HepG2 (cell line): ENCODE measurements around the gene ACTR3.

Experiments used
- CBX1 ChIP-seq: IDR thresholded peaks from one replicate; pipeline ENCODE4 v1.6.1; 2016; ENCODE audit warnings: antibody characterized with exemption, low read depth
- IKZF1 ChIP-seq: fragments of 450-650 bp; IDR thresholded peaks from 2 replicates; pipeline ENCODE4 v1.7.1; 2016
- RAD21 ChIP-seq: fragments of 450-650 bp; formaldehyde crosslinking; IDR thresholded peaks from 2 replicates; pipeline ENCODE4 v1.5.0; 2020; ENCODE audit warnings: mild to moderate bottlenecking
- RXRA ChIP-seq: sonication (generic); formaldehyde crosslinking; IDR thresholded peaks from 2 replicates; pipeline ENCODE4 v1.5.1; 2020; ENCODE audit warnings: missing genetic modification reagents
- TAF1 ChIP-seq: sonication (generic); formaldehyde crosslinking; IDR thresholded peaks from 2 replicates; pipeline ENCODE4 v1.4.0; 2020; ENCODE audit warnings: missing genetic modification reagents
- TF ChIP-seq, protein P1 (sequence below): IDR thresholded peaks from 2 replicates; pipeline ENCODE4 v1.6.1; 2012; ENCODE audit warnings: inconsistent platforms
- TF ChIP-seq, protein P2 (sequence below): sonication (generic); formaldehyde crosslinking; IDR thresholded peaks from 2 replicates; pipeline ENCODE4; 2020; ENCODE audit warnings: missing genetic modification reagents, mild to moderate bottlenecking, borderline replicate concordance
- TF ChIP-seq, protein P3 (sequence below): sonication (generic); formaldehyde crosslinking; IDR thresholded peaks from 2 replicates; pipeline ENCODE4 v1.5.1; 2020; ENCODE audit warnings: missing genetic modification reagents, mild to moderate bottlenecking, borderline replicate concordance
- TF ChIP-seq, protein P4 (sequence below): sonication (generic); formaldehyde crosslinking; conservative IDR thresholded peaks from 2 replicates; pipeline ENCODE4 v1.8.1; 2023; ENCODE audit warnings: missing genetic modification reagents
- TF ChIP-seq, protein P5 (sequence below): sonication (generic); formaldehyde crosslinking; IDR thresholded peaks from 2 replicates; pipeline ENCODE4 v1.5.0; 2020; ENCODE audit warnings: mild to moderate bottlenecking, missing genetic modification reagents, moderate library complexity
- TF ChIP-seq, protein P6 (sequence below): IDR thresholded peaks from 2 replicates; pipeline ENCODE4 v1.6.1; 2016
- TF ChIP-seq, protein P7 (sequence below): sonication (generic); formaldehyde crosslinking; IDR thresholded peaks from 2 replicates; pipeline ENCODE4 v1.4.0; 2020; ENCODE audit warnings: missing genetic modification reagents, mild to moderate bottlenecking, borderline replicate concordance

DNA sequence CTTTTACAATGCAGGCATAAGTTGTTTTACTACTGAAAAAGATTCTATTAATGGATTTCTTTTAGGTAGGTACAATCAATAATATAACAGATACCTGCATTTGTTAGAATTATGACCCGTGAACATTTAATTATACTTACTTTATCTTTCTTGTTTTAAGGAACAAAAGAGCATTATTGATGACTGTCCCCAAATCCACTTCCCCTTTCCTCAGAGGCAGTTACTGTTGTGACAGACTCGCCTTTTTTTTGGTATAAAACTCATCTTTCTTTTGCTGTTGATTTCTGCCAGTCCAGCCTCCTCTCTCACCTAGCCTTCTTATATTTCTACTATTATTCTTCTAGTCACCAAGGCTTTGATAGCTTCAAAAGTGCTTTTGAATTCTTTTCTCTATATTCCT is 12.1 kb downstream of the ACTR3 start:
- TF ChIP-seq, protein P1, sequence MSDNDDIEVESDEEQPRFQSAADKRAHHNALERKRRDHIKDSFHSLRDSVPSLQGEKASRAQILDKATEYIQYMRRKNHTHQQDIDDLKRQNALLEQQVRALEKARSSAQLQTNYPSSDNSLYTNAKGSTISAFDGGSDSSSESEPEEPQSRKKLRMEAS = no peak
- TF ChIP-seq, protein P2, sequence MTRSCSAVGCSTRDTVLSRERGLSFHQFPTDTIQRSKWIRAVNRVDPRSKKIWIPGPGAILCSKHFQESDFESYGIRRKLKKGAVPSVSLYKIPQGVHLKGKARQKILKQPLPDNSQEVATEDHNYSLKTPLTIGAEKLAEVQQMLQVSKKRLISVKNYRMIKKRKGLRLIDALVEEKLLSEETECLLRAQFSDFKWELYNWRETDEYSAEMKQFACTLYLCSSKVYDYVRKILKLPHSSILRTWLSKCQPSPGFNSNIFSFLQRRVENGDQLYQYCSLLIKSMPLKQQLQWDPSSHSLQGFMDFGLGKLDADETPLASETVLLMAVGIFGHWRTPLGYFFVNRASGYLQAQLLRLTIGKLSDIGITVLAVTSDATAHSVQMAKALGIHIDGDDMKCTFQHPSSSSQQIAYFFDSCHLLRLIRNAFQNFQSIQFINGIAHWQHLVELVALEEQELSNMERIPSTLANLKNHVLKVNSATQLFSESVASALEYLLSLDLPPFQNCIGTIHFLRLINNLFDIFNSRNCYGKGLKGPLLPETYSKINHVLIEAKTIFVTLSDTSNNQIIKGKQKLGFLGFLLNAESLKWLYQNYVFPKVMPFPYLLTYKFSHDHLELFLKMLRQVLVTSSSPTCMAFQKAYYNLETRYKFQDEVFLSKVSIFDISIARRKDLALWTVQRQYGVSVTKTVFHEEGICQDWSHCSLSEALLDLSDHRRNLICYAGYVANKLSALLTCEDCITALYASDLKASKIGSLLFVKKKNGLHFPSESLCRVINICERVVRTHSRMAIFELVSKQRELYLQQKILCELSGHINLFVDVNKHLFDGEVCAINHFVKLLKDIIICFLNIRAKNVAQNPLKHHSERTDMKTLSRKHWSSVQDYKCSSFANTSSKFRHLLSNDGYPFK (CRISPR knock-in tag) = no peak
- no peak for TF ChIP-seq RAD21 (CRISPR knock-in tag)
- TF ChIP-seq, protein P3, sequence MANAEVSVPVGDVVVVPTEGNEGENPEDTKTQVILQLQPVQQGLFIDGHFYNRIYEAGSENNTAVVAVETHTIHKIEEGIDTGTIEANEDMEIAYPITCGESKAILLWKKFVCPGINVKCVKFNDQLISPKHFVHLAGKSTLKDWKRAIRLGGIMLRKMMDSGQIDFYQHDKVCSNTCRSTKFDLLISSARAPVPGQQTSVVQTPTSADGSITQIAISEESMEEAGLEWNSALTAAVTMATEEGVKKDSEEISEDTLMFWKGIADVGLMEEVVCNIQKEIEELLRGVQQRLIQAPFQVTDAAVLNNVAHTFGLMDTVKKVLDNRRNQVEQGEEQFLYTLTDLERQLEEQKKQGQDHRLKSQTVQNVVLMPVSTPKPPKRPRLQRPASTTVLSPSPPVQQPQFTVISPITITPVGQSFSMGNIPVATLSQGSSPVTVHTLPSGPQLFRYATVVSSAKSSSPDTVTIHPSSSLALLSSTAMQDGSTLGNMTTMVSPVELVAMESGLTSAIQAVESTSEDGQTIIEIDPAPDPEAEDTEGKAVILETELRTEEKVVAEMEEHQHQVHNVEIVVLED (CRISPR knock-in tag) = no peak
- TF ChIP-seq, protein P4, sequence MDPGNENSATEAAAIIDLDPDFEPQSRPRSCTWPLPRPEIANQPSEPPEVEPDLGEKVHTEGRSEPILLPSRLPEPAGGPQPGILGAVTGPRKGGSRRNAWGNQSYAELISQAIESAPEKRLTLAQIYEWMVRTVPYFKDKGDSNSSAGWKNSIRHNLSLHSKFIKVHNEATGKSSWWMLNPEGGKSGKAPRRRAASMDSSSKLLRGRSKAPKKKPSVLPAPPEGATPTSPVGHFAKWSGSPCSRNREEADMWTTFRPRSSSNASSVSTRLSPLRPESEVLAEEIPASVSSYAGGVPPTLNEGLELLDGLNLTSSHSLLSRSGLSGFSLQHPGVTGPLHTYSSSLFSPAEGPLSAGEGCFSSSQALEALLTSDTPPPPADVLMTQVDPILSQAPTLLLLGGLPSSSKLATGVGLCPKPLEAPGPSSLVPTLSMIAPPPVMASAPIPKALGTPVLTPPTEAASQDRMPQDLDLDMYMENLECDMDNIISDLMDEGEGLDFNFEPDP (CRISPR knock-in tag) = no peak
- no peak for TF ChIP-seq RXRA
- TF ChIP-seq, protein P5, sequence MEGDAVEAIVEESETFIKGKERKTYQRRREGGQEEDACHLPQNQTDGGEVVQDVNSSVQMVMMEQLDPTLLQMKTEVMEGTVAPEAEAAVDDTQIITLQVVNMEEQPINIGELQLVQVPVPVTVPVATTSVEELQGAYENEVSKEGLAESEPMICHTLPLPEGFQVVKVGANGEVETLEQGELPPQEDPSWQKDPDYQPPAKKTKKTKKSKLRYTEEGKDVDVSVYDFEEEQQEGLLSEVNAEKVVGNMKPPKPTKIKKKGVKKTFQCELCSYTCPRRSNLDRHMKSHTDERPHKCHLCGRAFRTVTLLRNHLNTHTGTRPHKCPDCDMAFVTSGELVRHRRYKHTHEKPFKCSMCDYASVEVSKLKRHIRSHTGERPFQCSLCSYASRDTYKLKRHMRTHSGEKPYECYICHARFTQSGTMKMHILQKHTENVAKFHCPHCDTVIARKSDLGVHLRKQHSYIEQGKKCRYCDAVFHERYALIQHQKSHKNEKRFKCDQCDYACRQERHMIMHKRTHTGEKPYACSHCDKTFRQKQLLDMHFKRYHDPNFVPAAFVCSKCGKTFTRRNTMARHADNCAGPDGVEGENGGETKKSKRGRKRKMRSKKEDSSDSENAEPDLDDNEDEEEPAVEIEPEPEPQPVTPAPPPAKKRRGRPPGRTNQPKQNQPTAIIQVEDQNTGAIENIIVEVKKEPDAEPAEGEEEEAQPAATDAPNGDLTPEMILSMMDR = no peak
- TF ChIP-seq, protein P6, sequence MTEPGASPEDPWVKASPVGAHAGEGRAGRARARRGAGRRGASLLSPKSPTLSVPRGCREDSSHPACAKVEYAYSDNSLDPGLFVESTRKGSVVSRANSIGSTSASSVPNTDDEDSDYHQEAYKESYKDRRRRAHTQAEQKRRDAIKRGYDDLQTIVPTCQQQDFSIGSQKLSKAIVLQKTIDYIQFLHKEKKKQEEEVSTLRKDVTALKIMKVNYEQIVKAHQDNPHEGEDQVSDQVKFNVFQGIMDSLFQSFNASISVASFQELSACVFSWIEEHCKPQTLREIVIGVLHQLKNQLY = no peak
- TF ChIP-seq TAF1 (CRISPR knock-in tag) = no peak
- TF ChIP-seq CBX1 = no peak
- TF ChIP-seq IKZF1 = no peak
- TF ChIP-seq, protein P7, sequence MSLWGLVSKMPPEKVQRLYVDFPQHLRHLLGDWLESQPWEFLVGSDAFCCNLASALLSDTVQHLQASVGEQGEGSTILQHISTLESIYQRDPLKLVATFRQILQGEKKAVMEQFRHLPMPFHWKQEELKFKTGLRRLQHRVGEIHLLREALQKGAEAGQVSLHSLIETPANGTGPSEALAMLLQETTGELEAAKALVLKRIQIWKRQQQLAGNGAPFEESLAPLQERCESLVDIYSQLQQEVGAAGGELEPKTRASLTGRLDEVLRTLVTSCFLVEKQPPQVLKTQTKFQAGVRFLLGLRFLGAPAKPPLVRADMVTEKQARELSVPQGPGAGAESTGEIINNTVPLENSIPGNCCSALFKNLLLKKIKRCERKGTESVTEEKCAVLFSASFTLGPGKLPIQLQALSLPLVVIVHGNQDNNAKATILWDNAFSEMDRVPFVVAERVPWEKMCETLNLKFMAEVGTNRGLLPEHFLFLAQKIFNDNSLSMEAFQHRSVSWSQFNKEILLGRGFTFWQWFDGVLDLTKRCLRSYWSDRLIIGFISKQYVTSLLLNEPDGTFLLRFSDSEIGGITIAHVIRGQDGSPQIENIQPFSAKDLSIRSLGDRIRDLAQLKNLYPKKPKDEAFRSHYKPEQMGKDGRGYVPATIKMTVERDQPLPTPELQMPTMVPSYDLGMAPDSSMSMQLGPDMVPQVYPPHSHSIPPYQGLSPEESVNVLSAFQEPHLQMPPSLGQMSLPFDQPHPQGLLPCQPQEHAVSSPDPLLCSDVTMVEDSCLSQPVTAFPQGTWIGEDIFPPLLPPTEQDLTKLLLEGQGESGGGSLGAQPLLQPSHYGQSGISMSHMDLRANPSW = no peak
